Stimulated activated CD4-positive, alpha-beta T cell treated with anti-CD3 and anti-CD28 coated beads, Interleukin-4, amount 100 ng/mL, for 1 hour (primary cell): ENCODE measurements around the gene CCDC17.

Source experiments
- DNase-seq: peaks from one replicate; pipeline ENCODE4 v3.0.0-alpha.2; 2020

The CCDC17 gene

DNA sequence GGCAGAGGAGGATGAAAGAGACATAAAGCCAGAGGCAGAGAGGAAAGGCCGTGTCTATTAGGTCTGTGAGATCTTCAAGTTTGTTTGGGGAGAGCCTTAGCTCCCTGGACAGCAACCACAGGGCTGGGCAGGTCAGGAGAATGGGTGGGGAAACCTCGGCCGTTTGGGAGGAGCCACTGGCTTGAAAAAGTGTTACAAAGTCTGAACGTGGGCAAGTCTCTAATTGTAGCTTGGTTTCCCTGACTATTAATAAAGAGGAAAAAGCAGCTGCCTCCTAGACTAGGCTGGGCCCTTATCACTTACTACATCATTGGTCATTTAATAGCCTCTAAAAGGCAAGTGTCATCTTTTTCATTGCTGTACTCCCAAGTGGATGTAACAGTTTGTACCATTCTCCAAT is at the start of gene CCDC17:
TSS of gene CCDC17 (minus strand) at position 83 of the 400 bp plus-strand sequence. CDS start 145 bp downstream, outside the sequence.
- DNase-seq = no peak

- no peak for DNase-seq
These were observed 46.2 kb upstream of the CCDC17 start for GRCh38 chr1:45669859-45670655.

- no peak for DNase-seq
These were observed 45.5 kb upstream of the CCDC17 start for GRCh38 chr1:45669379-45669778.

- no peak for DNase-seq
These were observed 44.7 kb upstream of the CCDC17 start for GRCh38 chr1:45668526-45668925.

- no peak for DNase-seq
These were observed 43.7 kb upstream of the CCDC17 start for GRCh38 chr1:45667321-45668111.

GRCh38 chr1:45666836-45667235 is 43.0 kb upstream of the CCDC17 start:
- no peak for DNase-seq

- DNase-seq = no peak
These were observed 36.5 kb upstream of the CCDC17 start for GRCh38 chr1:45660336-45660735.

- DNase-seq = no peak
These were observed 35.4 kb upstream of the CCDC17 start for GRCh38 chr1:45659222-45659621.

DNA sequence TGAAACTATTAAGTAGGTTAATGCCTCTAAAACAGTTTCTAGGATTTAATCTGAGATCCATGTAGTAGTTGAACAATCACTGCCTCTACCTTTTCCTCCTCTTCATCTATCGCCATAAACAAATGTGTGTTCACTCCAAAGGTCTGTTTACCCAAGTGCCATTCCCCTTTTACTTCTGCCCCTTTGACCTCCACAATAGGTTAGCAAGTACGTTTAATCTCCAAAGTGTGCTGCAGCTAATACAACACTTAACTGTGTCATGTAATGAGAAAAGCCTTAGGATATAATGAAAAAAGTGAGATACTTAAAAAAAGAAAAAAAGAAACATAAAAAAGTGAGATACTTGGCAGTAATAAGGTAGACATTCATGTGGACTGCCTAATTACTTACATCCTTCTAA is 34.3 kb upstream of the CCDC17 start:
- no peak for DNase-seq

GRCh38 chr1:45656573-45657226 is 32.8 kb upstream of the CCDC17 start:
- no peak for DNase-seq

DNA sequence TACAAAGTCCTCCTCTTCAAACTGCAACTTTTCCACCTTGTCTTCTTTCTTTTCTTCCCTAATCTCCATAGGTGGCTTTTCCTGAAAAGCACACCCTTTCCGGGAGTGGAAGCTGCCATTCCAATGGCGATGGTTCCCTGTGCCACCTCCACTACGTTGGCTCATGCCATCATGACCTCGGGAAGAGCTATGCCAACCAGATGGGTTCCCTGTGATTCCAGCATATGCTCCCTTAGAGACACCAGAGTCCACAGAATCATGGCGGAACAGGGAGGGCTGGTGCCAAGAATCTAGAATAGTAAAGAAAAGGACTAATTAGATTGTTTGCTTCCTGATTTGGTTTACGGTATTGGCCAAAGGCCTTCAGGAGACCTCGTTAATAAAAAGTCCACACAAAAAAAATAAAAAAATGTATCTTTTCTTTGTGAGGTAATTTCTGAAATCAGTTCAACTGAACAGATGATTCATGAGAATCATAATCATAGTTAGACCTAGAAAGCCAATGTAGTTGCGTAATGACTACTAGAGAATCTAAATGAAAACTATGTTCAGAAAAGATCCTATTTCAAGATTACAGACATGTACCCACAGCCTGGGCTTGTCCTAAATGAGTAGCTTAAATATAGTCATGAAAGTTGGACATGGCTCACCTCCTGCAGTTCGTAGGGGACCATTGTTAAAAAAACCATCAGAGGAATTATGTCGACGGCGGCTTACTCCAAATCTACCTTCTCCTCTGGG is 30.9 kb upstream of the CCDC17 start:
- no peak for DNase-seq

- DNase-seq = no peak
These were observed 23.6 kb upstream of the CCDC17 start for GRCh38 chr1:45647248-45648021.

GRCh38 chr1:45644661-45645060 is 20.8 kb upstream of the CCDC17 start:
- DNase-seq = no peak

DNA sequence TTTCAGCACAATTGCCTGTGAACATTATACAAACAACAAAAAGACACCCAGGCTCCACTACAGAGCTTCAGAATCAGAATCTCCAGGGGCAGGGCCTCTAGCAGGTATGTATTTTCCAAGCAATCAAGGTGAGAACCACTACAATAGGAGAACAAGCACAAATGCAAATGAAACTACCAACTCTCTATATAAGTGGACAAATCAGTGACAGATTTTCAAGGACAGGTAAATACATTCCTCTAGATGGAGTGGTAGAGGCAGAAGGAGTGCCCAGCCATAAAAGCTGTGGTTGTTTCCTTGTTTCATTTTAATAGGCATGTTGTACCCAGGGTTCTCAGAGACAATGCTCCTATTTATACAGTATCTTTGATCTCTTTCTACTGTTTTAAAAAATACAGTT is 20.1 kb upstream of the CCDC17 start:
- DNase-seq = no peak

DNA sequence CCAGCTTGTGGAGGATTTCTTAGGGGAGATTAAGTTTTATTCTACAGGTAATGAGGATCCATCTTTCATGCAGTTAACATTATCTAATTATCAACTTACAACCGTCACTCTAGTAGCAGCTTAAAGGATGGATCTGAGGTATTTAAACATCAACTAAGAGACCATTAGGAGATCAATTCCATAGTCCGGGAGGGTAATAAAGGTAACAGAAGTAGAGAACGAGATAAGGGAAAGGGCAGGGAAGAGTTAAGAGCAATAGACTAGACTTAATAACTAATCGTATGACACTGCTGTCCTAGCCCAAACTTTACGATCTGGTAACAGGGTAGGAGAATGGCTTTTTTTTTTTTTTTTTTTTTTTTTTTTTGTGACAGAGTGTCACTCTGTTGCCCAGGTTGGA is 19.5 kb upstream of the CCDC17 start:
- DNase-seq = no peak

- DNase-seq = no peak
These were observed 16.4 kb upstream of the CCDC17 start for GRCh38 chr1:45640293-45640692.

DNA sequence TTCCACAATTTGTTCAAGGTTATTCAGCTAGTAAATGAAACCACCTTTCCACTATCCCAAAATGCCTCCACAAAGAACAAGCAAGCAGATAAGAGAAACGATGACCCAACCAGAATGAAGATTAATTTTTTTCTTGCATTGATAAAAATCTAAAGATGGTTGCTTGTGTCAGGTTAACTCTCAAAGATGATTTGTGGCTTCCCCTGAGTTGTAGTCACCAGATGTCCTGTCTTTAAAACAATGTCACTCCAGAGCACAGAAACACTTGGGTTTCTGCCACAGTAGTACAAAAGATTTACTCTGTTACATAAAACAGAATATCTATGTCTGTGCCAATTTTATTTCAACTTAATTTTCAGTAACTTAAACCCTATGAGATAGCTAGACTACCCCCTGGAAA is 11.4 kb upstream of the CCDC17 start:
- no peak for DNase-seq

DNA sequence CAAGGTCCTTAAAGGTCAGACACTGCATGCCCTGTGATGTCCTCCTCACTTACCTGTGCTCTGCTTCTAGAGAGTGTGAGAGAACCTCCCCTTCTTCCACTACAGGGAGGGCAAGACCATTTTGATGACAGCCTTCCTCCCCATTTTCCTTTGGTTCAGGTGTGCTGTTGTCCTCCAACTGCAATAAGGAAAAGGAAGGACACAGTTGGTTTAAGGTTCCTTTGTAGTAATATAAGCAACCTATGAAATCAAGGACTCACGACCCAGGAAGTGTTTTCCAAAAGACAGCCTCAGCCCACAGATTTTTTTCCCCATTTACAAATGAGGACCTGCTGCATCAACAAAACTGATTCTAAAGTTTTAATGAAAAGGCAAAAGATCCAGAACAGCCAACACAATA is 6.6 kb upstream of the CCDC17 start:
- no peak for DNase-seq

GRCh38 chr1:45629035-45629434 is 5.2 kb upstream of the CCDC17 start:
- DNase-seq = no peak

GRCh38 chr1:45622524-45623394 is 1.1 kb downstream of the CCDC17 start:
- no peak for DNase-seq

- DNase-seq = no peak
These were observed 1.8 kb downstream of the CCDC17 start for GRCh38 chr1:45621895-45622523.
